Peyer's patch (tissue), 4 donors: ENCODE data around the gene RFFL. TPM values are rescaled to one million over a fixed set of nuclear protein-coding genes. Genes with fewer than 3 reads are reported as not detected.

Source experiments
- DNase-seq, 3 donors: peaks; one replicate each; pipeline ENCODE4 v3.0.0-alpha.2; 2017 to 2019
- H3K27ac ChIP-seq, 4 donors: fragments of 200-600 bp; sonication (generic); one replicate each; pipeline ENCODE4 v1.5.1; 2016 to 2019
- H3K27me3 ChIP-seq, 2 donors: fragments of 200-600 bp; sonication (generic); one replicate each; pipeline ENCODE4 v1.5.1; 2019
- H3K36me3 ChIP-seq, 3 donors: fragments of 200-600 bp; sonication (generic); one replicate each; pipeline ENCODE4 v1.5.1; 2016 to 2019
- H3K4me1 ChIP-seq, 4 donors: fragments of 200-600 bp; sonication (generic); one replicate each; pipeline ENCODE4 v1.5.1; 2016 to 2019
- H3K4me3 ChIP-seq, 4 donors: fragments of 200-600 bp; sonication (generic); 1 replicate in 3 of 4; 2 replicates in 1 of 4; pipeline ENCODE4 v1.5.1; 2016 to 2019; ENCODE audit warnings: mild to moderate bottlenecking in 1 of 4
- H3K9me3 ChIP-seq, 4 donors: fragments of 200-600 bp; sonication (generic); one replicate each; pipeline ENCODE4 v1.5.1; 2016 to 2019; ENCODE audit warnings: mild to moderate bottlenecking in 1 of 4
- POLR2A ChIP-seq, 2 donors: fragments of 450-650 bp; IDR thresholded peaks; one replicate each; pipeline ENCODE4 v1.5.1; 2017; ENCODE audit warnings: antibody characterized with exemption in 2 of 2, mild to moderate bottlenecking in 2 of 2, moderate library complexity in 2 of 2
- total RNA-seq, 4 donors: library from RNA; depleted of rRNA; stranded (reverse); fragments of >200 nt; gene quantifications; one replicate each; pipeline ENCODE4 v1.1.0, GENCODE V29; 2016
- TF ChIP-seq, protein P1 (sequence below), 6 experiments: fragments of 450-650 bp in 4 of 6; fragments of 200-600 bp in 2 of 6; sonication (generic) in 1 of 6; IDR thresholded peaks; one replicate each; pipeline ENCODE4 v1.5.1; 2017 to 2019; ENCODE audit warnings: antibody characterized with exemption in 6 of 6, mild to moderate bottlenecking in 3 of 6, moderate library complexity in 1 of 6

Gene RFFL
- total RNA-seq, 4 donors from 2014 or later = 33.0 to 76.7 (median 43.0) TPM

DNA sequence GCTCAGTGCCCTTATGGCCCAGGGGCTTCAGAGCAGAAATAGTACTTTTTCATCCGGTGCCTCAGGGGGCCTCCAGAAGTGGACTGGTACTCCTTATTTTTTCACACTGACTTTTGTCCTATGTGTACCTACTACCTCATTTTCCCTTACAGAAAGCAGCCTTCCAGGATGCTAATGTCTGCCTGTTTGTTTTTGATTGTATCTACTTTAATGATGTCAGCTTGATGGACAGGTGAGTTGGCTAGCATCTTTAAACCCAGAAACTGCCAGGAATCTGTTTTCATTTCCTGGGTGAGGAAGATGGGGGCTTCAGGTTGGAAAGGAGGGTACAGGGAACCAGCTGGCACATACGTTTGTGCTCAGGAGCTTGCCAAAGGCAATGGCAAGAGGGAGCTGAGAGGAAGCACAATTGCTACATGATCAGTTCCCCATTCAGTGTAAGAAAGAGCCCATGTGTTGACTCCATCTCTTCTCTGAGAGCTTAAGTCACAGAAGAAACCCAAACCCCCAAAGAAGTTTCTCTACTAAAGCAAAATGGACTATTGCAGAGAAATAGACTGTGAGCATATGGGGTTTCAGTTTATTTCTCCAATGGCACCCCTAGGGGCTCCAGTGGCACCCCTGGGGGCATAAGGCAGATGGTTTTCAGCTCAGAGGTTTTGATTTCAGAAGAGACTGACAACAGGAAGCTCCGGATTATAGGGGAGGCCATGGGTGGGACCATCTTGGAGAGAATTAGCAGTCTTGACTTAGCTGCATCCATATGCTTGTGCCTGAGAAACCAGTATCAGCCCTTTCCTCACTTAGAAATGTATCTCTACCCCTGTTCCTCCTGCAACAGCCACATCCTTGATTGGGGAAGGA lies 66.9 kb downstream of the RFFL start:
- no peak for TF ChIP-seq POLR2A (IDR thresholded peaks at IDR 0.05)
- TF ChIP-seq, protein P1, sequence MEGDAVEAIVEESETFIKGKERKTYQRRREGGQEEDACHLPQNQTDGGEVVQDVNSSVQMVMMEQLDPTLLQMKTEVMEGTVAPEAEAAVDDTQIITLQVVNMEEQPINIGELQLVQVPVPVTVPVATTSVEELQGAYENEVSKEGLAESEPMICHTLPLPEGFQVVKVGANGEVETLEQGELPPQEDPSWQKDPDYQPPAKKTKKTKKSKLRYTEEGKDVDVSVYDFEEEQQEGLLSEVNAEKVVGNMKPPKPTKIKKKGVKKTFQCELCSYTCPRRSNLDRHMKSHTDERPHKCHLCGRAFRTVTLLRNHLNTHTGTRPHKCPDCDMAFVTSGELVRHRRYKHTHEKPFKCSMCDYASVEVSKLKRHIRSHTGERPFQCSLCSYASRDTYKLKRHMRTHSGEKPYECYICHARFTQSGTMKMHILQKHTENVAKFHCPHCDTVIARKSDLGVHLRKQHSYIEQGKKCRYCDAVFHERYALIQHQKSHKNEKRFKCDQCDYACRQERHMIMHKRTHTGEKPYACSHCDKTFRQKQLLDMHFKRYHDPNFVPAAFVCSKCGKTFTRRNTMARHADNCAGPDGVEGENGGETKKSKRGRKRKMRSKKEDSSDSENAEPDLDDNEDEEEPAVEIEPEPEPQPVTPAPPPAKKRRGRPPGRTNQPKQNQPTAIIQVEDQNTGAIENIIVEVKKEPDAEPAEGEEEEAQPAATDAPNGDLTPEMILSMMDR (IDR thresholded peaks at IDR 0.05) = no peak
- Histone ChIP-seq H3K27me3 (no peaks in the 10 kb centered on the region), H3K36me3 (peaks cover 0 to 62% (median 0%) of the 10 kb centered on the region in 3 donors), H3K4me3 (no peak overlapping the region), H3K9me3 (no peaks in the 10 kb centered on the region), H3K4me1 (peaks cover 0 to 14% (median 2%) of the 10 kb centered on the region in 4 donors), H3K27ac (peak overlapping the region in 2 of 4 donors; percentile 18 to 66)
- DNase-seq = no peak

DNA sequence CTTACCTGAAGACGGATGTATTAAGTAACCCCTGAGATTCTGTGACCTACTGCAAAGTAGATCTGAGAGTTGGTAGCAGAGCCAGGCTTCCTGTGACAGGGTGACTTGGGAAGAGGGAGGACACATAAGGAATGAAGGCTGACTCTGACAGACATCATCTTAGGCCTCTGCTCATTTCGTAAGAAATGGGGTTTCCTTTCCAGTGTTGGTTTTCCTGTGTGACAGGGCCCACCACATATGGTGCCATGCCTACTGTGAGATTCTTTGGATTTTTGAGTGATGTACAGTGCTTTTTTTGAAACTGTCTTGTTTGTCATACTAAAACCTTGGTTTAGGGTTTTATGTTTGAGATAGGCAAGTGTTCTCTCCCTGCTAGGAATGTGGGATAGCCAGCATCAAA lies 70.5 kb downstream of the RFFL start:
- H3K4me1 ChIP-seq = peaks cover 0 to 22% (median under 1%) of the 10 kb centered on the region in 4 donors
- no peak for TF ChIP-seq POLR2A (IDR thresholded peaks at IDR 0.05)
- H3K27ac ChIP-seq = no peak overlapping the region
- H3K27me3 ChIP-seq = no peaks in the 10 kb centered on the region
- H3K4me3 ChIP-seq = no peak overlapping the region
- no peak for DNase-seq
- no peaks in the 10 kb centered on the region for H3K9me3 ChIP-seq
- H3K36me3 ChIP-seq = peaks cover 0 to 64% (median 0%) of the 10 kb centered on the region in 3 donors

DNA sequence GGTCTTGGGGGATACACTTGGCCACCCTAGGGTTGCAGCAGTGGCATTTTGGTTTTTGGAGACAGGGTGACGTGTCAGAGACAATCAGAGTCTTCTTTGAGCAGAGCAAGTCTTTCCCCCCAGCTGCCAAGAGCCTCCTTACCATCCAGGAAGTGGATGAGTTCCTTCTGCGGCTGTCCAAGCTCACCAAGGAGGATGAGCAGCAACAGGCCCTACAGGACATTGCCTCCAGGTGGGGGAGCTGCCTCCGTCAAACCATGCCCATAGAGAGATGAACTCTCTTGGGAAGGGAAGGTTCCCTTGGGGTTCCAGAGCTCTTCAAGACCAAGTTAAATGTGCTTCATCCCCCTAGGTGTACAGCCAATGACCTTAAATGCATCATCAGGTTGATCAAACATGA lies 71.9 kb downstream of the RFFL start:
- H3K9me3 ChIP-seq = no peaks in the 10 kb centered on the region
- H3K4me1 ChIP-seq = peaks cover 0 to 13% (median 0%) of the 10 kb centered on the region in 4 donors
- DNase-seq = no peak
- TF ChIP-seq, protein P1 (IDR thresholded peaks at IDR 0.05) = no peak
- no peak for TF ChIP-seq POLR2A (IDR thresholded peaks at IDR 0.05)
- H3K27me3 ChIP-seq = no peaks in the 10 kb centered on the region
- H3K4me3 ChIP-seq = no peak overlapping the region
- H3K27ac ChIP-seq = peak overlapping the region in 1 of 4 donors; percentile 39
- peaks cover 0 to 63% (median 0%) of the 10 kb centered on the region in 3 donors for H3K36me3 ChIP-seq

DNA sequence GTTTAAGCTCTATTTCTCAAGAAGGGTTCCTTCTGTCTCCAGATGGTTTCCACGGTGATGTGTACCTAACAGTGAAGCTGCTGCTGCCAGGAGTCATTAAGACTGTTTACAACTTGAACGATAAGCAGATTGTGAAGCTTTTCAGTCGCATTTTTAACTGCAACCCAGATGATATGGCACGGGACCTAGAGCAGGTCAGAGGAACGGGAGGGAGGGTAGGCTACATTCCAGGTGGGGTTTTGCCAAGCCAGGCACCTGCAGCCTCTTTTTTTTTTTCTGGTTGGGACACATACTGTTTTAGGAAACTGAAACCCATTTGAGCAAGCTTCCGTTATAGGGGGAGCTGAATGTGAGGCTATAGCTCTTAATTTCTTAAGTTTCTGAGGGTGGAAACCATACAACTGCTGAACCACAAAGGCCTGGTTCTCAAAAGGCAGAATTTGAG lies 72.6 kb downstream of the RFFL start:
- TF ChIP-seq, protein P1 (IDR thresholded peaks at IDR 0.05) = no peak
- TF ChIP-seq POLR2A (IDR thresholded peaks at IDR 0.05) = no peak
- DNase-seq = no peak
- no peaks in the 10 kb centered on the region for H3K9me3 ChIP-seq
- peak overlapping the region in 1 of 4 donors; percentile 39 for H3K27ac ChIP-seq
- peaks cover 0 to 13% (median 0%) of the 10 kb centered on the region in 4 donors for H3K4me1 ChIP-seq
- H3K27me3 ChIP-seq = no peaks in the 10 kb centered on the region
- H3K36me3 ChIP-seq = peaks cover 0 to 58% (median 0%) of the 10 kb centered on the region in 3 donors
- no peak overlapping the region for H3K4me3 ChIP-seq

DNA sequence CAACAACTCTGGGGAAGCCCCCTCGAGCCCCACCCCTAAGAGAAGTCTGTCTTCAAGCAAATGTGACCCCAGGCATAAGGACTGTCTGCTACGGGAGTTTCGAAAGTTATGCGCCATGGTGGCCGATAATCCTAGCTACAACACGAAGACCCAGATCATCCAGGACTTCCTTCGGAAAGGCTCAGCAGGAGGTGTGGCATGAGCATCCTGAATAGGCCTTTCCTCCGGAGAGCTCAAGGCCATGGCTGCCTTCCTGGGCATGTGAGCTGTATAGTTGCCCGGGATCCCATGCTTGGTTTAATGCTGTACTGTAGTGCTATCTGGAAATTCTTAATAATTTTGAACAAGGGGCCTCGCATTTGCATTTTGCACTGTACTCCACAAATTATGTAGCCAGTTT lies 74.0 kb downstream of the RFFL start:
- TF ChIP-seq, protein P1 (IDR thresholded peaks at IDR 0.05) = no peak
- no peak for TF ChIP-seq POLR2A (IDR thresholded peaks at IDR 0.05)
- Histone ChIP-seq H3K4me3 (no peak overlapping the region), H3K4me1 (peaks cover 0 to 13% (median 0%) of the 10 kb centered on the region in 4 donors), H3K27me3 (no peaks in the 10 kb centered on the region), H3K36me3 (peaks cover 0 to 47% (median 0%) of the 10 kb centered on the region in 3 donors), H3K27ac (no peak overlapping the region), H3K9me3 (no peaks in the 10 kb centered on the region)
- no peak for DNase-seq

DNA sequence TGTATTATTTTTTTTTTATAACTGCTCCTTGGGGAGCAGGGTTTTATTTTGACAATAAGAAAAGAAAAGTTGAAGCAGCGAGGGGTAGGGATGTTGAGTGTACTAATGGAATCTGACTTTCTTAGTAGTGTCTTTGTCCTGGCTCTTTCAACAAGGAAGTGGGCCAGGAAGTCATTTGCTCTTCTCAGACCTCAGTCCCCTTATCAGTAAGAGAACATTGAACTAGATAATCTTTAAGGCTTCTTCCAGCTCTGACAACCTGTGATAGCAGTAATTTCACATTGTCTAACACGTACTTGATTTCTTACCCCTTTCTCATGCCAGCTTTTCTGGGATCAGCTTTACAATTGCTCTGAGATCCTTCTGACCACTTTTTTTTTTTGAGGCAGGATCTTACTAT lies 74.9 kb downstream of the RFFL start:
- Histone ChIP-seq H3K36me3 (peaks cover 0 to 39% (median 0%) of the 10 kb centered on the region in 3 donors), H3K9me3 (no peaks in the 10 kb centered on the region), H3K4me3 (no peak overlapping the region), H3K27me3 (no peaks in the 10 kb centered on the region), H3K4me1 (peaks cover 0 to 13% (median 0%) of the 10 kb centered on the region in 4 donors), H3K27ac (no peak overlapping the region)
- TF ChIP-seq, protein P1 (IDR thresholded peaks at IDR 0.05) = no peak
- no peak for TF ChIP-seq POLR2A (IDR thresholded peaks at IDR 0.05)
- DNase-seq = no peak
